Glutamatergic neuron (in vitro differentiated cells): ENCODE results near the gene UBL5. TPM values are rescaled to one million over a fixed set of nuclear protein-coding genes. Genes with fewer than 3 reads are reported as not detected.

Experiments
- DNase-seq: peaks from one replicate; pipeline ENCODE4 v3.0.0; 2022
- H3K27ac Mint-ChIP-seq: one replicate; pipeline ENCODE4 v1.8.0; 2020; ENCODE audit warnings: mild to moderate bottlenecking, mixed read lengths, inconsistent platforms; ENCODE audit not compliant: unreplicated experiment
- H3K27me3 Mint-ChIP-seq: one replicate; pipeline ENCODE4 v1.8.0; 2020; ENCODE audit warnings: mild to moderate bottlenecking, moderate library complexity, mixed read lengths, inconsistent platforms; ENCODE audit not compliant: unreplicated experiment
- H3K36me3 Mint-ChIP-seq: one replicate; pipeline ENCODE4 v1.8.0; 2020; ENCODE audit warnings: mild to moderate bottlenecking, mixed read lengths, inconsistent platforms; ENCODE audit not compliant: unreplicated experiment
- H3K4me1 Mint-ChIP-seq: one replicate; pipeline ENCODE4 v1.8.0; 2020; ENCODE audit warnings: mild to moderate bottlenecking, low read depth, mixed read lengths, inconsistent platforms; ENCODE audit not compliant: unreplicated experiment
- H3K4me3 Mint-ChIP-seq: one replicate; pipeline ENCODE4 v1.8.0; 2020; ENCODE audit warnings: mild to moderate bottlenecking, mixed read lengths, inconsistent platforms; ENCODE audit not compliant: unreplicated experiment
- H3K9me3 Mint-ChIP-seq: one replicate; pipeline ENCODE4 v1.8.0; 2020; ENCODE audit warnings: mild to moderate bottlenecking, moderate library complexity, mixed read lengths, inconsistent platforms; ENCODE audit not compliant: unreplicated experiment
- CTCF ChIP-seq: fragments of 200-600 bp; sonication (generic); IDR thresholded peaks from one replicate; pipeline ENCODE4 v1.5.0; 2021; ENCODE audit not compliant: partially characterized antibody, unreplicated experiment
- total RNA-seq: library from RNA; stranded (reverse); fragmentation: NEBNext Ultra II Directional; extraction: Animal tissue kit (Norgen Biotek cat#: 25700); gene quantifications from one replicate; pipeline ENCODE4 v1.2.1, GENCODE V29; 2021; ENCODE audit not compliant: unreplicated experiment

UBL5 gene
- total RNA-seq, 1 donor from 2014 or later, result 324 TPM

DNA sequence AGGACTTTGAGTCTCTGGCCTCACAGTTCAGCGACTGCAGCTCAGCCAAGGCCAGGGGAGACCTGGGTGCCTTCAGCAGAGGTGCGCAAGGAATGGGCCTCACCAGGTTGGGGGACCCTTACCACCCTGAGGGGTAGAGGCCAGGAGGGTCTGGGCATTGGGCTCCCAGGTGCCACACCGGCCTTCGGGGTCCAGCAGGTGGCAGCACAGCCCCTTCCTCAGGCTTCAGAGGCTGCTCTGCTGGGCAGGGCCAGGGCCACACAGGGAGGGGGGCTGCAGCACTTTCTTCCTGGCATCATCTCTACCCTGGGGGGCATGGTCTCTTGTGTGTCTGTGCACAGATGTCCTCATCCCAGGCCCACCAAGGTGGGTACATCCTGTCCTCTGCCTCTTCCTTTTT is 20.3 kb downstream of the UBL5 start:
- H3K9me3 Mint-ChIP-seq, result peaks cover 5% of the 10 kb centered on the region
- DNase-seq, result peak; percentile 76
- no peaks in the 10 kb centered on the region for H3K36me3 Mint-ChIP-seq
- peaks cover 24% of the 10 kb centered on the region for H3K4me1 Mint-ChIP-seq
- peaks cover 10% of the 10 kb centered on the region for H3K27me3 Mint-ChIP-seq
- peak; percentile 76 for TF ChIP-seq CTCF
- H3K27ac Mint-ChIP-seq, result no peak overlapping the region
- no peak overlapping the region for H3K4me3 Mint-ChIP-seq

DNA sequence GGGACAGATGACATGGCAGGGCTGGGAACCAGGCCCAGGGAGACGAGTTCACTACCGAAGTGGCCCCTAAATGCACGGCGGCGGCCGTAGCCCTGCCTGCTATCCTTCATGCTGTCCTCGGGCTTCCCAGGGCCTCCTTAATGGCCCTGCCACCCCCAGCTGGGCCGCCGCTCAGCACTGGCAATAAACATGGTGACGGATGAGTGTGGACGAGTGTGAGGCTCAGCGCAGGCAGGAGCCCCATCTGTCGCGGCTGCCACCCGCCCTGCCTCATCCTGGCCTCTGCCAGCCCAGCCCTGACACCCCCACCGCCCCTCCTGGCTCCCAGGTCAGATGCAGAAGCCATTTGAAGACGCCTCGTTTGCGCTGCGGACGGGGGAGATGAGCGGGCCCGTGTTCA is 21.0 kb downstream of the UBL5 start:
- no peak for DNase-seq
- H3K4me1 Mint-ChIP-seq, result peaks cover 24% of the 10 kb centered on the region
- peaks cover 5% of the 10 kb centered on the region for H3K9me3 Mint-ChIP-seq
- peaks cover 10% of the 10 kb centered on the region for H3K27me3 Mint-ChIP-seq
- H3K36me3 Mint-ChIP-seq, result peaks cover 1% of the 10 kb centered on the region
- no peak overlapping the region for H3K4me3 Mint-ChIP-seq
- no peak overlapping the region for H3K27ac Mint-ChIP-seq
- no peak for TF ChIP-seq CTCF

- H3K27me3 Mint-ChIP-seq, result peaks cover 10% of the 10 kb centered on the region
Observed at GRCh38 chr19:9849791-9850190, 22.1 kb downstream of the UBL5 start.

GRCh38 chr19:9850235-9850959 is 22.7 kb downstream of the UBL5 start:
- Mint-ChIP-seq H3K27me3 (peaks cover 8% of the 10 kb centered on the region), H3K36me3 (peaks cover 6% of the 10 kb centered on the region), H3K9me3 (peaks cover 5% of the 10 kb centered on the region), H3K4me1 (peaks cover 24% of the 10 kb centered on the region), H3K27ac (peak overlapping the region; percentile 83), H3K4me3 (peak overlapping the region; percentile 38)
- no peak for TF ChIP-seq CTCF
- peak; percentile 78 for DNase-seq

More at GRCh38 chr19:9849791-9850190, 22.1 kb downstream of the UBL5 start:
- no peak for TF ChIP-seq CTCF
- Mint-ChIP-seq H3K36me3 (peaks cover 6% of the 10 kb centered on the region), H3K4me1 (peaks cover 24% of the 10 kb centered on the region), H3K4me3 (no peak overlapping the region), H3K27ac (peak overlapping the region; percentile 17), H3K9me3 (peaks cover 5% of the 10 kb centered on the region)
- no peak for DNase-seq

GRCh38 chr19:9854282-9854846 is 26.6 kb downstream of the UBL5 start:
- H3K9me3 Mint-ChIP-seq, result peaks cover 8% of the 10 kb centered on the region
- TF ChIP-seq CTCF, result no peak
- peaks cover 16% of the 10 kb centered on the region for H3K4me1 Mint-ChIP-seq
- H3K4me3 Mint-ChIP-seq, result no peak overlapping the region
- H3K36me3 Mint-ChIP-seq, result peaks cover 11% of the 10 kb centered on the region
- no peak for DNase-seq
- no peak overlapping the region for H3K27ac Mint-ChIP-seq
- H3K27me3 Mint-ChIP-seq, result peaks cover 8% of the 10 kb centered on the region
